Stomach (tissue), 4 donors: ENCODE measurements around the gene GTSE1.

Experiments used
- POLR2A ChIP-seq, 4 donors: fragments of 450-650 bp; IDR thresholded peaks; one replicate each; pipeline ENCODE4 v1.6.1; 2016; ENCODE audit warnings: antibody characterized with exemption in 4 of 4, control low read depth in 2 of 4, mild to moderate bottlenecking in 1 of 4, moderate library complexity in 1 of 4
- TF ChIP-seq, protein P1 (sequence below), 7 experiments: fragments of 450-650 bp in 4 of 7; fragments of 200-600 bp in 3 of 7; sonication (generic) in 3 of 7; IDR thresholded peaks; one replicate each; pipeline ENCODE4 v1.5.1; 2016 to 2019; ENCODE audit warnings: antibody characterized with exemption in 7 of 7, control low read depth in 2 of 7, mild to moderate bottlenecking in 1 of 7

DNA sequence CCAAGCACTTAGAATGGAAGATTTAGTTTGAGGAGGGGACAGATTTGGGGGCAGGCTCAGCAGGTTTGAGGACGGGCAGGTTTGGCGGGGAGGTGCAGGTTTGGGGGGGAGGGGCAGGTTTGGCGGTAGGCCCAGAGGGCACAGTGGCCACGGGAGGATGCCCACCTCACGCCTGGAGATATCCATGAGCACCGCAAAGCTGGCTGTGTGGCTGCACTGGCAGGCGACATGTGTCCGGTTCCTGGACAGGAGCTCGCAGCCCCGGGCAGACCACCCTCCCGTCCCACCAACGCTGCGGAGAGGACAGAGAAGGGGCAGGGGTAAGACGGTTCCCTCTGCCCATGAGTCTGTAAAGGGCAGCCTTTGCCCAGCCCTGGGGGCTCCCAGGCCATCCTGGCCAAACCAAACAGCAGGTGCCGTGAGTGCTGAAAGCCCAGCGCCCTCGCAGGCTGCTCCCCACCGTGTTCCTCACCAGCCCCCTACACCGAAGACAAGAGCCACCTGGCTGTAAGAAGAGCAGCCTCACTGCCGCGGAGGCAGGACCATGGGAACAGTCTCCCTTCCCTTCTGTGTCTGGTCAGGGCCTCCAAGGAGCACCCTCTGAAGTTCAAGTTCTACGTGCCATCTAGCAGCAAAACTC lies 81.9 kb downstream of the GTSE1 start:
- no peak for TF ChIP-seq POLR2A (IDR thresholded peaks at IDR 0.05)
- TF ChIP-seq, protein P1, sequence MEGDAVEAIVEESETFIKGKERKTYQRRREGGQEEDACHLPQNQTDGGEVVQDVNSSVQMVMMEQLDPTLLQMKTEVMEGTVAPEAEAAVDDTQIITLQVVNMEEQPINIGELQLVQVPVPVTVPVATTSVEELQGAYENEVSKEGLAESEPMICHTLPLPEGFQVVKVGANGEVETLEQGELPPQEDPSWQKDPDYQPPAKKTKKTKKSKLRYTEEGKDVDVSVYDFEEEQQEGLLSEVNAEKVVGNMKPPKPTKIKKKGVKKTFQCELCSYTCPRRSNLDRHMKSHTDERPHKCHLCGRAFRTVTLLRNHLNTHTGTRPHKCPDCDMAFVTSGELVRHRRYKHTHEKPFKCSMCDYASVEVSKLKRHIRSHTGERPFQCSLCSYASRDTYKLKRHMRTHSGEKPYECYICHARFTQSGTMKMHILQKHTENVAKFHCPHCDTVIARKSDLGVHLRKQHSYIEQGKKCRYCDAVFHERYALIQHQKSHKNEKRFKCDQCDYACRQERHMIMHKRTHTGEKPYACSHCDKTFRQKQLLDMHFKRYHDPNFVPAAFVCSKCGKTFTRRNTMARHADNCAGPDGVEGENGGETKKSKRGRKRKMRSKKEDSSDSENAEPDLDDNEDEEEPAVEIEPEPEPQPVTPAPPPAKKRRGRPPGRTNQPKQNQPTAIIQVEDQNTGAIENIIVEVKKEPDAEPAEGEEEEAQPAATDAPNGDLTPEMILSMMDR (IDR thresholded peaks at IDR 0.05), result no peak
